Stimulated activated naive CD8-positive, alpha-beta T cell treated with anti-CD3 and anti-CD28 coated beads, Interleukin-15, Interleukin-2, amounts not matched to agents 100 ng/mL and 50 ng/mL, for 24 hours (primary cell): Measurements from ENCODE around the gene SGPP1.

Experiments used
- H3K27ac Mint-ChIP-seq: one replicate; pipeline ENCODE4 v1.8.0; 2021; ENCODE audit warnings: mild to moderate bottlenecking, mixed read lengths
- H3K27me3 Mint-ChIP-seq: one replicate; pipeline ENCODE4 v1.8.0; 2021; ENCODE audit warnings: mixed read lengths
- H3K36me3 Mint-ChIP-seq: one replicate; pipeline ENCODE4 v1.8.0; 2021; ENCODE audit warnings: low read depth, mixed read lengths
- H3K4me1 Mint-ChIP-seq: one replicate; pipeline ENCODE4 v1.8.0; 2021; ENCODE audit warnings: low read depth, mixed read lengths
- H3K4me3 Mint-ChIP-seq: one replicate; pipeline ENCODE4 v1.8.0; 2021; ENCODE audit warnings: mild to moderate bottlenecking, mixed read lengths
- H3K9me3 Mint-ChIP-seq: one replicate; pipeline ENCODE4 v1.8.0; 2021; ENCODE audit warnings: mixed read lengths

The SGPP1 gene

DNA sequence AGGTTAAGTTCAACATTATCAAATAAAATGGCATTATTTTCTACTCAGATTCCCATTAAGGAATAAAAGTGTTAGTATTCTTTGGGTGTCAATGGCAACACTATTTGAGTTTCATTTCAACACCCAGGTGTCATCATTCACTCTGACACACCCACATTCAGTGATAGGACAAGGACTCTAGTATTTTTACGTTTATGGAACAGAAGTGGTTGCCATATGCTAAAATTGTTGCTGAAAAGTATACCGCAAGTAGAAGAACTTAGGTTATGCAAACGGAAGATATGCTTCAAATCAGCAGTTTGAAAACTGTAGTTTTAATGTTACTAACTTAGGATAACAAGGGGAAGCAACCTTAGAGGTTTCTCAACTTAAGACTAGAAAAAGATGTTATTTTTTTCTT is 20.0 kb upstream of the SGPP1 start:
- Mint-ChIP-seq H3K4me3 (no peak overlapping the region), H3K9me3 (no peaks in the 10 kb centered on the region), H3K27ac (no peak overlapping the region), H3K4me1 (peaks cover 16% of the 10 kb centered on the region), H3K27me3 (no peaks in the 10 kb centered on the region), H3K36me3 (no peaks in the 10 kb centered on the region)

DNA sequence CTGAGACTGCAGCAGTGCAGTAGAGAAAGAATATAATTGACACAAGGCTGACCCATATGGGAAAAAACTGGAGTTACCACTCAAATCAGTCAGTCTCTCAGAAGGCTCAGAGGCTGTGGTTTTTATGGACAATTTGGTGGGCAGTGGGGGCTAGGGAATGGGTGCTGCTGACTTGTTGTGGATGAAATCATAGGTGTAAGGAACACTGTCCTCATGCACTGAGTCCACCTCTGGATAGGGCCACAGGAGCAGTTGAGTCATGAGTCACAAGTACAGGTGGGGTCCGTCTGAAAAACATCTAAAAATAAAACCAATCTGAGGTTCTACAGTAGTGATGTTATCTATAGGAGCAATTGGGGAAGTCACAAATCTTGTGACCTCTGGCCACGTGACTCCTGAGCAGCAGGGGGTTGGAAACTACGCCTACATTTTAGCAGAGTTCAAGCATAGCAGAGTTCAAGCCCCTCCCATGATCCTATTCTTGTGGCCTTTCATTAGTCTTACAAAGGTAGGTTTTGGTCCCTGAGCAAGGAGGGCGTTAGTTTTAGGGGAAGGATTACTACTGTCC is 18.1 kb upstream of the SGPP1 start:
- Mint-ChIP-seq H3K4me1 (peaks cover 16% of the 10 kb centered on the region), H3K36me3 (no peaks in the 10 kb centered on the region), H3K9me3 (no peaks in the 10 kb centered on the region), H3K27ac (peak overlapping the region; percentile 74), H3K27me3 (no peaks in the 10 kb centered on the region), H3K4me3 (no peak overlapping the region)

DNA sequence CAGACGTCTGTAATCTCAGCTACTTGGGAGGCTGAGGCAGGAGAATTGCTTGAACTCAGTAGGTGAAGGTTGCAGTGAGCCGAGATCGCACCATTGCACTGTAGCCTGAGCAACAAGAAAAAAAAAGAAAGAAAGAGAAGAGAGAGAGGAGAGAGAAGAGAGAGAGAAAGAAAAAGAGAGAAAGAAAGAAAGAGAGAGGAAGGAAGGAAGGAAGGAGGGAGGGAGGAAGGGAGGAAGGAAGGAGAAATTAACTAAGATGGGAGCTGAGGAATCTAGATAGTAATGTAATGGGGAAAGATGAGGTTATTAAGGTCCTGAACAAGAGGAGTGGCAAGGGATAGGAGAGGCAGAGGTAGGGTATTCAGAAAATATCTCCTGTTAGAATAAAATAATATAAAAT is 17.4 kb upstream of the SGPP1 start:
- H3K4me3 Mint-ChIP-seq = no peak overlapping the region

DNA sequence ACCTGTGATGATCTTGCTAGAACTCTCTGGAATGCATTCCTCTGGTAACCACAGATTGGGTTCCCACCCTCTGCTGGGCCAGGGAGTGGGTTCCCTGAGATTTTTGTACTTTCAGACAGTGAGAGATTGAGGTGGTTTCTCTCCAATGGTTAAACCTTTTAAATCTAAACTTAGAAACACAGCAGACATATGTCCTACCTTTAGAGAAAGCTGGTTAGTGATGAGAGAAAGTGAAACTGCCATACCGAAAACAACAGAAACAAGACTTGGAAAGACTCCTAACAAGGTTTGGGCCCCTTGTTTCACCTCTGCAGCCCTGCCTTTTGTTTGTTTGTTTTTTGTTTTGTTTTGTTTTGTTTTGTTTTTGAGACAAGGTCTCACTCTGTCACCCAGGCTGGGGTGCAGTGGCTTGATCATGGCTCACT is 9.7 kb upstream of the SGPP1 start:
- Mint-ChIP-seq H3K36me3 (no peaks in the 10 kb centered on the region), H3K27me3 (no peaks in the 10 kb centered on the region), H3K27ac (no peak overlapping the region), H3K9me3 (no peaks in the 10 kb centered on the region), H3K4me3 (no peak overlapping the region), H3K4me1 (peaks cover 11% of the 10 kb centered on the region)

More for the DNA sequence above, 17.4 kb upstream of the SGPP1 start:
- H3K27ac Mint-ChIP-seq = no peak overlapping the region
- H3K27me3 Mint-ChIP-seq = no peaks in the 10 kb centered on the region
- peaks cover 16% of the 10 kb centered on the region for H3K4me1 Mint-ChIP-seq
- H3K9me3 Mint-ChIP-seq = no peaks in the 10 kb centered on the region
- H3K36me3 Mint-ChIP-seq = no peaks in the 10 kb centered on the region

DNA sequence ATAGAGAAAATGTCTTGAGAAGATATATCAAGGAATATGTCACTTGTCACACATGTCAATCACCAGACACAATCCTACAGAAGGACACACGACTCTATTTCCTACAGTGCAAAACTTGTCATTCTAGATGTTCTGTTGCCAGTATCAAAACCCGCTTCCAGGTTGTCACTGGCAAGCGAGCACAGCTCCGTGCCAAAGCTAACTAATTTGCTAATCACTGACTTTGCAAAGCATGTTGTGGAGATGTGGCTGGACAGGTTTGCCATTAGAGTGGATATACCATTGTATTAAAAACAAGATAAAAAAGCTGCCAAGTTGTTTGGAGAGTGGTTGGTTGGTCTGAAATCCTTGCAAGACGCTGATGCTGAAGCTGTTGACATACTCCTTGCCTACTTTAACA is 7.9 kb upstream of the SGPP1 start:
- Mint-ChIP-seq H3K36me3 (no peaks in the 10 kb centered on the region), H3K9me3 (no peaks in the 10 kb centered on the region), H3K4me3 (no peak overlapping the region), H3K27ac (no peak overlapping the region), H3K27me3 (no peaks in the 10 kb centered on the region), H3K4me1 (peaks cover 11% of the 10 kb centered on the region)

DNA sequence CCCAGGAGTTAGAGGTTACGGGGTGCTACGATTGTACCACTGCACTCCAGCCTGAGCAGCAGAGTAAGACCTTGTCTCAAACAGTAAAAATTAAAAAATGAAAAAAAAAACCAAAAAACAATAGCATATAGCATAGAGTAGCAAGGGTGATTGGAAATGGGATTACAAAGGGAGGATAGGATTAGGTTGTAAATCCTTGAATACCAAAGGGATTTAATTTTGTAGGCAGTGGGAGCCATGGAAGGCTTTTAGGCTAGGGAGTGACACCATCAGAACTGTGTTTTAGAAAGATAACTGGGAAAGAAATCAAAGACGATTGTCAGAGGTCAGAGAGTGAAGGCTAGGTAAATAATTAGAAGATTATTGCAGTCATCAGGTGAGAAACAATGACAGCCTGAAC is 2.8 kb upstream of the SGPP1 start:
- Mint-ChIP-seq H3K9me3 (no peaks in the 10 kb centered on the region), H3K27ac (no peak overlapping the region), H3K4me3 (no peak overlapping the region), H3K4me1 (peaks cover 19% of the 10 kb centered on the region), H3K36me3 (peaks cover 8% of the 10 kb centered on the region), H3K27me3 (no peaks in the 10 kb centered on the region)

DNA sequence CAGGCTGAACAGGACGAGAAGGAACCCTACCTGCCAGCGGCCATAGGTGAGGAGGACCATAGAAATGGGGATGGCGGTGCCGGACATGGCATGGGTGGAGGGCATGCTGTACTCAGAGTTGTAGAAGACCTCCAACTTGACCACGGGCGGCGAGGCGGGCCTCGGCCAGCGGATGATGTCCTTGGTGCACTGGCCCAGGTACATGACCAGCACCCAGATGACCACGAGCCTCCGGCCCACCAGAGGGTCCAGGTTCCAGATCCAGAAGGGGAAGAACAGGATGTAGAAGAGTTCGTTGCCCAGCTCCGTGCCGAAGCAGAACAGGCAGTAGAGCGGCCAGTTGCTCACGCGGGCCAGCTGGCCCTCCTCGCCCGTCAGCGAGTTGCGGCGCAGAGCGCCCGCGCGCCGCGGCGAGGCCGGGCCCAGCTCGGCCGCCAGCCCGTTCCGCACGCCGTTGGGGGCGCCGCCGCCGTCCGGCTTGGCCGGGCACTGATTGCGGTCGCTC is 582 bp downstream of the SGPP1 start:
- Mint-ChIP-seq H3K27me3 (no peaks in the 10 kb centered on the region), H3K27ac (peak overlapping the region; percentile 98), H3K4me3 (peak overlapping the region; percentile 99), H3K36me3 (peaks cover 8% of the 10 kb centered on the region), H3K9me3 (no peaks in the 10 kb centered on the region), H3K4me1 (peaks cover 37% of the 10 kb centered on the region)

DNA sequence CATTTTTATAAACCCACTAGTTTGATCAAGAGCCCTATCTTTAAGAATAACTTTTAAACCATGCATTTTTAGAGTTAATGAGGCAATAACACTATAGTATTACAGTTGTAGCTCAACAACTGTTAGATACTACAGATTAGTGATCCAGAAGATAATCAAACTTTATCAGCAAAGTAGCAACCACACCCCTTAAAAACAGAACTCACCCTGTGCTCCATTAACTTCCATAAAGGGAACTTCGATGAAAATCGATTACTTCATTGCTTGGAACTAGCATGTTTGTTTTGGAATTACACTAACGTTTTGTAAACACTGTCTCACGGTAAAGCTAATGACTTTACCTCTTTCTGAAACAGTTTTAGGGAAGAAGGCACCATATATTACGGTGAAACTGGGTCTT is 1.4 kb downstream of the SGPP1 start:
- Mint-ChIP-seq H3K36me3 (peaks cover 10% of the 10 kb centered on the region), H3K27ac (peak overlapping the region; percentile 60), H3K9me3 (no peaks in the 10 kb centered on the region), H3K27me3 (no peaks in the 10 kb centered on the region), H3K4me1 (peaks cover 38% of the 10 kb centered on the region), H3K4me3 (peak overlapping the region; percentile 99)

DNA sequence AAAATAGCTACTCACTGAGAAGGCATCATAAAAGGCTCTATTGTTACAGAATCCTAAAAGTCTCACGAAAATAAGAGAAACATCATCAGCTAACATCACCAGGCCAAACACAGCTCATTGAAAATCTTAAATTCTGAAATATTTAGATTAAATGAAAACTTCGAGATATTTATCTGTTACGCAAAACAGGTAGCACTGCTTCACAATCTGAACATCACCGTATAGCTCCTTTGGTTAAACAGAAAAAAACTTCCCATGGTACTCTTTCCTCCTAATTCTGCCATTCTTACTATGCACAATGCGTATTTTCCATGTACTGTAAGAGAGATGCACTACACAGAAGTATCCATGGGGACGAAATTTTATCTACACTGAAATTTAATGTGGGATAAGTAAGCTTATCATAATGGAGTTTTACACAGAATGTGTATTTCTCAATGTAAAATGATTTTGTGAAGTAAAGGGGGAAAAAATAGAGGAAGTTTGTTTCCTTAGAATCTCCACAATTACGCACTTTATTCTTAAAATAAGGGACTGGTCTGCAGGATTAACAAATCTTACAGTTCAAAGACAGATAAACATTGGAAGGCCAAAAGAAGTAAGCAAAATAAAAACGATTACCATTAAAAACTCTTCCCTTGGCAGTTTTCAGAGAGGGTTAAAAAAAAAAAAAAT is 1.9 kb downstream of the SGPP1 start:
- peaks cover 13% of the 10 kb centered on the region for H3K36me3 Mint-ChIP-seq
- peaks cover 40% of the 10 kb centered on the region for H3K4me1 Mint-ChIP-seq
- peak overlapping the region; percentile 60 for H3K27ac Mint-ChIP-seq

DNA sequence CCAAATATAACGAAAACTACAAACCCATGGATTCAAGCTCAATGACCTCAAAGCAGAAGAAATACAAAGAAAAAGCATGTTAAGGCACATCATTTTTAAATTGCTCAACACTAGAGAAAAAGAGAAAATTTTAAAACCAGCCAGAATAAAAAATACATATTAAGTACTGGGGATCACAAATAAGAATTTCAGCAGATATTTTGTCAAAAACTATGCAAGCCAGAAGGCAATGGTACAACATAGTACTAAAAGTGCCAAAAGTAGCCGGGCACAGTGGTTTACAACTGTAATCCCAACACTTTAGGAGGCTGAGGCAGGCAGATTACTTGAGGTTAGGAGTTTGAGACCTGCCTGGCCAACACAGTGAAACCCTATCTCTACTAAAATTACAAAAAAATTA is 10.2 kb downstream of the SGPP1 start:
- Mint-ChIP-seq H3K4me3 (no peak overlapping the region), H3K36me3 (peaks cover 43% of the 10 kb centered on the region), H3K27me3 (no peaks in the 10 kb centered on the region), H3K9me3 (no peaks in the 10 kb centered on the region), H3K4me1 (peaks cover 23% of the 10 kb centered on the region), H3K27ac (no peak overlapping the region)

More for the DNA sequence above, 1.9 kb downstream of the SGPP1 start:
- Mint-ChIP-seq H3K9me3 (no peaks in the 10 kb centered on the region), H3K27me3 (no peaks in the 10 kb centered on the region), H3K4me3 (peak overlapping the region; percentile 99)

DNA sequence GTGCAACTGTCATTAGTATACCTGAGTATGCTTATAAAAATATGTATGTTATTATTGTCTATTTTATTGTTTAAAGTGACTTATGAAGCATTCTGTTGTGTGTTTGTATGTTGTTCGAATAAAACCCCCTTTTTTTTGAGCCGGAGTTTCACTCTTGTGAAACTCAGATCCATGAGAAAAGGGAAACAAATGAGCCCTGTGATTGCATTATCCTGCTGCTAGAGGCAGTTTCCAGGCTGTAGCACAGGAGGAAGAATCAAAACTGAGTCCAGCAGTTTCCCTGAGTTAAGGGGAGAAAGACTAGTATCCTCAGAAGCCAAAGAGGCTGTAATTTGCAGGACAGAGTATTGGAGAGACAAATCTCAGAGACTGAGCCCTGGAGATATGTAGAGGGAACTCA is 12.5 kb downstream of the SGPP1 start:
- Mint-ChIP-seq H3K9me3 (no peaks in the 10 kb centered on the region), H3K4me3 (no peak overlapping the region), H3K4me1 (peaks cover 33% of the 10 kb centered on the region), H3K36me3 (peaks cover 40% of the 10 kb centered on the region), H3K27me3 (no peaks in the 10 kb centered on the region), H3K27ac (no peak overlapping the region)

DNA sequence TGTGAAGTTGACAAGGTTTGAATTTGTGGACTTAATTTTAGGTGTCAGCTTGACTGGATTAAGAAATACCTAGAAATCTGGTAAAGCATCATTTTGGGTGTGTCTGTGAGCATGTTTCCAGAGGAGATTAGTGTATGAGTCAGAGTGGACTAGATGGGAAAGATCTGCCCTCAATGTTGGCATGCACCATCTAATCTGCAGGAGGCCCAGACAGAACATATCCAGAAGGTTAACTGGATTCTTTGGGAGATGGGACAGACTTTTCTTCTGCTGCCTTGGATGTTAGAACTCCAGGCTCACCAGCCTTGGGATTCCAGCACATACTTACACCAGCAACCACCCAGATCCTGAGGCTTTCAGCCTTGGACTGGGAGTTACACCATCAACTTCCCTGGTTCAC is 14.1 kb downstream of the SGPP1 start:
- H3K27me3 Mint-ChIP-seq = no peaks in the 10 kb centered on the region
- H3K9me3 Mint-ChIP-seq = no peaks in the 10 kb centered on the region
- H3K4me1 Mint-ChIP-seq = peaks cover 44% of the 10 kb centered on the region
- no peak overlapping the region for H3K4me3 Mint-ChIP-seq
- no peak overlapping the region for H3K27ac Mint-ChIP-seq
- H3K36me3 Mint-ChIP-seq = peaks cover 35% of the 10 kb centered on the region

DNA sequence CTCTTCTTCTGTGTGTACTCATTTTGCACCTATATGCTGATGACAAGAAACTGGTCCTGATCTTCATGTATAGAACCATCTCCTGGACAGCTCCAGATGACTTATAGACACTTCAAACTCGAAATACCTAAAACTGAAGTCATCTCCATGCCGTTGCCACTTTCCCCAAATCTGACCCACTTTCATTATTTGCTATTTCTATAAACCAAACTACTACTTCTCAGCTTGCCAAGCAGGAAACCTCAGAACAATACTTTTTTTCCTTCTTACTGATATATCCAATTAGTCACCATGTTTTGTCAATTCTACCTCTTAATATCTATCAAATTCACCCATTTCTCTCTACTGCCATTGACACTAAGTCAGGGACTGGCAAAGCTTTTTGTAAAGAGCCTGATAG is 14.8 kb downstream of the SGPP1 start:
- H3K27ac Mint-ChIP-seq = peak overlapping the region; percentile 49
- peaks cover 44% of the 10 kb centered on the region for H3K4me1 Mint-ChIP-seq
- peaks cover 29% of the 10 kb centered on the region for H3K36me3 Mint-ChIP-seq
- no peaks in the 10 kb centered on the region for H3K9me3 Mint-ChIP-seq
- no peaks in the 10 kb centered on the region for H3K27me3 Mint-ChIP-seq
- H3K4me3 Mint-ChIP-seq = no peak overlapping the region

DNA sequence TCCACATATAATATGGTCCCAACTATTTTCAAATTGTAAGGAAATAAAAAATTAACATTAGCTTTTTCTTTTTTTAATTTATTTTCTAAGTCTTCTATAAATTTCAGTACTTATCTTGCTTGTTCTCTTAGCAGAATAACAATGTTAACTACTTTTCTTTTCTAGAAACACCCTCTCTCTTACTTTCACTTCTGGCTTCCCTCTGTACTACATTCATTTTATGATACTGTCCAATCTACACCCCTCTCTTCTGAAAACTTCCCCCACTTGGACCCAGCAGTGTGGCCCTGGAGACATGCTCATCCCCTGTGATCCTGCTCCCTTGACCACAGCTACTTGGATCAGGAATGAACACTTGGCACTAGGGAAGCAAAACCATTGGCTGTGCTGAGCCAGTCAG is 15.7 kb downstream of the SGPP1 start:
- H3K4me1 Mint-ChIP-seq = peaks cover 44% of the 10 kb centered on the region
- H3K27ac Mint-ChIP-seq = peak overlapping the region; percentile 9
- H3K27me3 Mint-ChIP-seq = no peaks in the 10 kb centered on the region
- H3K9me3 Mint-ChIP-seq = no peaks in the 10 kb centered on the region
- no peak overlapping the region for H3K4me3 Mint-ChIP-seq
- H3K36me3 Mint-ChIP-seq = peaks cover 20% of the 10 kb centered on the region

DNA sequence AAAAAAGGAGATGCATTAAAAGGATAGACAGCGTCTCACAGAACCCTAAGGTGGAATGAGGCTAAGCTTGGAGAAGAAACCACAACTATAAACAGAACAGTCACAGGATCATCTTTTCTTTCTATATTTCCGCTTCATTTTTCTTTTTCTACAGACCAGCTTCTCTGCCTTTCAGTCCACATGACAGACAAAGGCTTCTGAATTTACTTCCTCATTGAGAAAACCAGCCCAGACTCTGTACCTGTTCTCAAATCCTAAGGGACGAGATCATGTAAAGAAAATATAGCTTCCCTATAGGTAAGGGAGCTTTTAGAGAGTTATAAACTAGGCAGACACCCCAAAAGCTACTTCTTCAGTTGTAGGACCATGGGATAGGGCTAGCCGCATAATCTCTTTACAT is 17.4 kb downstream of the SGPP1 start:
- peaks cover 46% of the 10 kb centered on the region for H3K4me1 Mint-ChIP-seq
- peaks cover 10% of the 10 kb centered on the region for H3K36me3 Mint-ChIP-seq
- H3K9me3 Mint-ChIP-seq = no peaks in the 10 kb centered on the region
- H3K4me3 Mint-ChIP-seq = no peak overlapping the region
- H3K27me3 Mint-ChIP-seq = no peaks in the 10 kb centered on the region
- no peak overlapping the region for H3K27ac Mint-ChIP-seq

DNA sequence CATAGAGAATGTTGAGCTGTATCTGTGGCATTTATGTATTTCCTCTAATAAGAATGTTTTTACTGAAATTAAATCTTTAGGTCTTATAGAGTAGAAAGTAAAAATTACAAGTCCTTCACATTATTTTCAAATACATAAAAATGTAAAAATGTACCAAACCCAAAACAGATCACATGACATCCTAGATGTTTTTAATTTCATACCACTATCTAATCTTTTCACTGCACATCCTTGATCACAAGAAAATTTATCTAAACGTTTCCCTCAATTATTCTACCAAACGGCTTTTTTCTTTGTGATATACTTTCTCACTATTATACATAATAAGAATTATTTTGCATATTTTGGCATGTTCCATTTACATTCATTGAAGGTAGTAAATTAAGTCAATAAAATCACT is 18.3 kb downstream of the SGPP1 start:
- Mint-ChIP-seq H3K4me1 (peaks cover 54% of the 10 kb centered on the region), H3K4me3 (no peak overlapping the region), H3K27ac (no peak overlapping the region)

More for the DNA sequence above, 18.3 kb downstream of the SGPP1 start:
- Mint-ChIP-seq H3K36me3 (peaks cover 8% of the 10 kb centered on the region), H3K9me3 (no peaks in the 10 kb centered on the region), H3K27me3 (no peaks in the 10 kb centered on the region)
